Epithelial cell of esophagus (primary cell): Measurements from ENCODE around the gene SMCO4.

Experiments
- DNase-seq: peaks from one replicate; pipeline ENCODE4 v3.0.0; 2010; ENCODE audit warnings: low read depth
- H3K4me3 ChIP-seq: 2 replicates; pipeline ENCODE4 v1.5.1; 2011; ENCODE audit warnings: mild to moderate bottlenecking, low read length, control low read depth
- TF ChIP-seq, protein P1 (sequence below): IDR thresholded peaks from 2 replicates; pipeline ENCODE4 v1.5.1; 2011; ENCODE audit warnings: low read depth, mild to moderate bottlenecking, low read length, control low read depth, inconsistent platforms; ENCODE audit not compliant: insufficient read depth; ENCODE audit errors: missing control alignments

Gene SMCO4

GRCh38 chr11:93504110-93505095, 38.8 kb downstream of the SMCO4 start:
- TF ChIP-seq, protein P1, sequence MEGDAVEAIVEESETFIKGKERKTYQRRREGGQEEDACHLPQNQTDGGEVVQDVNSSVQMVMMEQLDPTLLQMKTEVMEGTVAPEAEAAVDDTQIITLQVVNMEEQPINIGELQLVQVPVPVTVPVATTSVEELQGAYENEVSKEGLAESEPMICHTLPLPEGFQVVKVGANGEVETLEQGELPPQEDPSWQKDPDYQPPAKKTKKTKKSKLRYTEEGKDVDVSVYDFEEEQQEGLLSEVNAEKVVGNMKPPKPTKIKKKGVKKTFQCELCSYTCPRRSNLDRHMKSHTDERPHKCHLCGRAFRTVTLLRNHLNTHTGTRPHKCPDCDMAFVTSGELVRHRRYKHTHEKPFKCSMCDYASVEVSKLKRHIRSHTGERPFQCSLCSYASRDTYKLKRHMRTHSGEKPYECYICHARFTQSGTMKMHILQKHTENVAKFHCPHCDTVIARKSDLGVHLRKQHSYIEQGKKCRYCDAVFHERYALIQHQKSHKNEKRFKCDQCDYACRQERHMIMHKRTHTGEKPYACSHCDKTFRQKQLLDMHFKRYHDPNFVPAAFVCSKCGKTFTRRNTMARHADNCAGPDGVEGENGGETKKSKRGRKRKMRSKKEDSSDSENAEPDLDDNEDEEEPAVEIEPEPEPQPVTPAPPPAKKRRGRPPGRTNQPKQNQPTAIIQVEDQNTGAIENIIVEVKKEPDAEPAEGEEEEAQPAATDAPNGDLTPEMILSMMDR = no peak
- H3K4me3 ChIP-seq = no peak overlapping the region
- no peak for DNase-seq

DNA sequence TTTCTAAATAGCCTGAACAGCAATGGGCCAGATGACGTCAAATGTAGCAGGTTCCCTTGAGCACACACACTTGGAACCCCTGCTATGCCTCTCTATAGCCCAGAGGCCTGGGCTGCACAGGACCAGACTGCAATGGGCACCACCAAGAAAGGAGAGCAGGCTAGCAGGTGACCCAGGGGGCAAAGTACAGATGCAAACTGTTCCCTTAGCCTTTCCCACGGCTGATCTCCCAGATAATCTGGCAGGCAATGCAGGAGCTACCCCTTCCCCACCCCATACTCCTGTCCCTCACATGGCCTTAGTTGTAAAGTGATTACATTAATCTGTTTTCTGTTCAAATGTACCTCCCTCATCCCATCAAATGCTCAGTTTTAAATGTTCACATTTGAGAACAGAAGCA, 41.3 kb downstream of the SMCO4 start:
- H3K4me3 ChIP-seq = no peak overlapping the region
- DNase-seq = no peak
- TF ChIP-seq, protein P1 = no peak

- no peak for DNase-seq
- H3K4me3 ChIP-seq = no peak overlapping the region
- TF ChIP-seq, protein P1 = no peak
Measured at GRCh38 chr11:93500759-93501158, 42.4 kb downstream of the SMCO4 start.

GRCh38 chr11:93498641-93499040, 44.5 kb downstream of the SMCO4 start:
- TF ChIP-seq, protein P1 = no peak
- H3K4me3 ChIP-seq = no peak overlapping the region
- no peak for DNase-seq

DNA sequence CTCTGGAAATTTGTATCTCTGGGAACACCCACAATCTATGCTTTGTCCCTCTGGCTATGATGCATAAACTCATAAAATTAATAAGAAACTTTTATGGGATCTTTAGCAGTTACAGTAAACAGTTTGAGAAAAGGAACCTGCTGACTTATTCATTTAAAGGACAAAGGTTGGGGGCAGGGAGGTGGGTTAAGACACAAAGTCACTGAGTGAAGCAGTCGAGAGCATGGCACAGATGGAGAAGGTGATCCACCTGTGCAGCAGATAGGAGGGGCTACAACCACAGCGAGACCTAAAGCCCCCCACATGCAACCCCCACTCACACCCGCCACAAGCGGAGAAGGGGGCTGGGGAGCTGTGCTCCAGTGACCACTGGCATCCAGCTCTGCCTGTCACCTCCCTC, 45.0 kb downstream of the SMCO4 start:
- H3K4me3 ChIP-seq = no peak overlapping the region
- TF ChIP-seq, protein P1 = no peak
- no peak for DNase-seq

GRCh38 chr11:93497596-93497995, 45.6 kb downstream of the SMCO4 start:
- no peak overlapping the region for H3K4me3 ChIP-seq
- DNase-seq = no peak

More at GRCh38 chr11:93497596-93497995, 45.6 kb downstream of the SMCO4 start:
- TF ChIP-seq, protein P1 = no peak
